ENCODE data around the gene PKN2. TPM values are rescaled to one million over a fixed set of nuclear protein-coding genes. Genes with fewer than 3 reads are reported as not detected.

Gene PKN2
- total and polyA plus RNA-seq, 2 of the 4 experiments (the other 2 are of a cell fraction) = 12.7 to 22.2 TPM

- Histone ChIP-seq H4K5ac (ENCODE audit: low read depth, low read length) (peak overlapping the region; percentile 30; the same call in 1 of the 2 replicates), H3K4ac (ENCODE audit: low read depth, low read length) (no peak overlapping the region), H3K56ac (ENCODE audit: extremely low read depth, insufficient read depth, low read length) (no peak overlapping the region), H3K4me3 (ENCODE audit: insufficient read depth, low read depth, low read length) (no peak overlapping the region), H2AK5ac (ENCODE audit: low read depth, low read length) (no peak overlapping the region), H3K14ac (replicated peaks; ENCODE audit: low read depth, low read length) (0 out of 2 replicates have a peak overlapping the region, but pooled peaks have one; percentile 8), H3K9me3 (ENCODE audit: control insufficient read depth, insufficient read depth, low read length) (peaks cover 6% of the 10 kb centered on the region), H3K27ac (ENCODE audit: insufficient read depth, low read length) (no peak overlapping the region), H3K4me1 (ENCODE audit: control insufficient read depth, insufficient read depth, low read length) (peaks cover 2% of the 10 kb centered on the region; the same call in 1 of the 2 replicates), H2BK120ac (ENCODE audit: low read depth, low read length) (no peak overlapping the region), H2BK5ac (ENCODE audit: low read depth, low read length, poor library complexity, severe bottlenecking) (peak overlapping the region; percentile 60), H4K91ac (ENCODE audit: insufficient read depth, low read depth, low read length) (no peak overlapping the region), H3K23ac (ENCODE audit: low read depth, low read length) (no peak overlapping the region), H4K20me1 (ENCODE audit: insufficient read depth, low read length) (no peaks in the 10 kb centered on the region), H3K36me3 (ENCODE audit: control insufficient read depth, insufficient read depth, low read length) (peaks cover 9% of the 10 kb centered on the region), H2BK15ac (ENCODE audit: low read depth, low read length) (no peak overlapping the region), H3K27me3 (ENCODE audit: control insufficient read depth, insufficient read depth, low read length) (no peaks in the 10 kb centered on the region), H2BK20ac (ENCODE audit: low read depth, low read length) (no peak overlapping the region), H2AFZ (replicated peaks; ENCODE audit: low read length, poor library complexity) (no peak overlapping the region), H3K9me1 (ENCODE audit: insufficient read depth, low read length) (no peaks in the 10 kb centered on the region; the same call in 1 of the 2 replicates), H3K18ac (ENCODE audit: low read depth, low read length) (peak overlapping the region; percentile 62; the same call in 1 of the 2 replicates), H4K8ac (ENCODE audit: low read depth in 2 of 2, low read length in 2 of 2) (no peak overlapping the region), H3K9ac (ENCODE audit: low read depth, low read length) (no peak overlapping the region), H2AK9ac (replicated peaks; ENCODE audit: low read depth, low read length, poor library complexity) (no peak overlapping the region), H3K79me1 (ENCODE audit: low read depth in 1 of 2, low read length in 2 of 2) (peaks cover 8 to 12% of the 10 kb centered on the region in 2 experiments; a peak in 2 of 4 replicates), H3K4me2 (ENCODE audit: low read depth, low read length) (no peak overlapping the region)
- ChIA-PET CTCF (no interaction called here), POLR2A (ENCODE audit: unreplicated experiment) (no interaction called here)
- BruUV-seq (replicated peaks) = no TSS peak
- in situ Hi-C loops (cut with MboI; ENCODE audit: low sequenced_read_pairs) = no loop called here
- ATAC-seq (ENCODE audit: low read depth) = no peak; the same call in 1 of the 2 replicates
- WGBS, 2 experiments (ENCODE audit: extremely low coverage in 2 of 2, insufficient read length in 1 of 2) = no CpG with 5 or more reads among the region's 2 CpGs
- dilution Hi-C loops (cut with HindIII; ENCODE audit: low sequenced_read_pairs, unreplicated experiment) = no loop called here
- no peak for TF ChIP-seq FOS (IDR thresholded peaks at IDR 0.05; ENCODE audit: low read depth, low read length)
- TF ChIP-seq POLR2A (IDR thresholded peaks at IDR 0.05; ENCODE audit: low read depth, low read length) = no peak
- no peak for TF ChIP-seq CTCF (conservative IDR thresholded peaks at IDR 0.05; ENCODE audit: low read depth, low read length)
- no peak for TF ChIP-seq NFE2L2 (IDR thresholded peaks at IDR 0.05; ENCODE audit: low read depth, low read length)
- TF ChIP-seq SMC3 (IDR thresholded peaks at IDR 0.05; ENCODE audit: low read depth, low read length) = no peak
- no peak for TF ChIP-seq BHLHE40 (IDR thresholded peaks at IDR 0.05; ENCODE audit: low read depth, low read length)
- TF ChIP-seq RFX5 (IDR thresholded peaks at IDR 0.05; ENCODE audit: low read depth, low read length) = no peak
- TF ChIP-seq CHD1 (IDR thresholded peaks at IDR 0.05; ENCODE audit: low read depth, low read length) = no peak
- no peak for TF ChIP-seq USF2 (IDR thresholded peaks at IDR 0.05; ENCODE audit: low read depth, low read length)
- TF ChIP-seq RAD21 (IDR thresholded peaks at IDR 0.05; ENCODE audit: low read length) = no peak
- TF ChIP-seq CEBPB (IDR thresholded peaks at IDR 0.05; ENCODE audit: low read depth, low read length) = no peak
- TF ChIP-seq MAFK (IDR thresholded peaks at IDR 0.05; ENCODE audit: low read depth, low read length) = no peak
- no peak for TF ChIP-seq MXI1 (IDR thresholded peaks at IDR 0.05; ENCODE audit: borderline replicate concordance, low read depth, low read length)
- no peak for TF ChIP-seq RCOR1 (IDR thresholded peaks at IDR 0.05; ENCODE audit: insufficient replicate concordance, low read length)
- no peak for TF ChIP-seq MAZ (IDR thresholded peaks at IDR 0.05; ENCODE audit: borderline replicate concordance, low read depth, low read length)
- no peak for TF ChIP-seq ELK1 (IDR thresholded peaks at IDR 0.05; ENCODE audit: borderline replicate concordance, low read depth, low read length)
- DNase-seq = no peak
- intact Hi-C loops (cut with micrococcal nuclease) = no loop called here
These were observed 115.4 kb downstream of the PKN2 start for GRCh38 chr1:88799491-88799890.
